ENCODE data around the gene IGLL5. TPM values are rescaled to one million over a fixed set of nuclear protein-coding genes. Genes with fewer than 3 reads are reported as not detected.

Gene IGLL5
- total RNA-seq, 6 experiments from 2014 or later = not detected

GRCh38 chr22:22922954-22923319, 35.3 kb downstream of the IGLL5 start:
- TF ChIP-seq, protein P1, sequence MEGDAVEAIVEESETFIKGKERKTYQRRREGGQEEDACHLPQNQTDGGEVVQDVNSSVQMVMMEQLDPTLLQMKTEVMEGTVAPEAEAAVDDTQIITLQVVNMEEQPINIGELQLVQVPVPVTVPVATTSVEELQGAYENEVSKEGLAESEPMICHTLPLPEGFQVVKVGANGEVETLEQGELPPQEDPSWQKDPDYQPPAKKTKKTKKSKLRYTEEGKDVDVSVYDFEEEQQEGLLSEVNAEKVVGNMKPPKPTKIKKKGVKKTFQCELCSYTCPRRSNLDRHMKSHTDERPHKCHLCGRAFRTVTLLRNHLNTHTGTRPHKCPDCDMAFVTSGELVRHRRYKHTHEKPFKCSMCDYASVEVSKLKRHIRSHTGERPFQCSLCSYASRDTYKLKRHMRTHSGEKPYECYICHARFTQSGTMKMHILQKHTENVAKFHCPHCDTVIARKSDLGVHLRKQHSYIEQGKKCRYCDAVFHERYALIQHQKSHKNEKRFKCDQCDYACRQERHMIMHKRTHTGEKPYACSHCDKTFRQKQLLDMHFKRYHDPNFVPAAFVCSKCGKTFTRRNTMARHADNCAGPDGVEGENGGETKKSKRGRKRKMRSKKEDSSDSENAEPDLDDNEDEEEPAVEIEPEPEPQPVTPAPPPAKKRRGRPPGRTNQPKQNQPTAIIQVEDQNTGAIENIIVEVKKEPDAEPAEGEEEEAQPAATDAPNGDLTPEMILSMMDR (IDR thresholded peaks at IDR 0.05) = no peak
- Mint-ChIP-seq H3K27me3 (ENCODE audit: insufficient read depth) (peaks cover 29% of the 10 kb centered on the region), H3K9me3 (no peaks in the 10 kb centered on the region), H3K4me3 (no peak overlapping the region), H3K4me1 (ENCODE audit: low read depth) (no peaks in the 10 kb centered on the region), H3K36me3 (ENCODE audit: low read depth) (no peaks in the 10 kb centered on the region), H3K27ac (no peak overlapping the region)
- DNase-seq = no peak

GRCh38 chr22:22923379-22923778, 35.8 kb downstream of the IGLL5 start:
- no peaks in the 10 kb centered on the region for H3K36me3 Mint-ChIP-seq (ENCODE audit: low read depth)
- no peaks in the 10 kb centered on the region for H3K9me3 Mint-ChIP-seq
- no peak overlapping the region for H3K4me3 Mint-ChIP-seq
- DNase-seq = no peak
- H3K27ac Mint-ChIP-seq = no peak overlapping the region
- TF ChIP-seq, protein P1 (IDR thresholded peaks at IDR 0.05) = no peak
- peaks cover 31% of the 10 kb centered on the region for H3K27me3 Mint-ChIP-seq (ENCODE audit: insufficient read depth)
- peaks cover 4% of the 10 kb centered on the region for H3K4me1 Mint-ChIP-seq (ENCODE audit: low read depth)

GRCh38 chr22:22923930-22924329, 36.3 kb downstream of the IGLL5 start:
- Mint-ChIP-seq H3K27ac (no peak overlapping the region), H3K9me3 (no peaks in the 10 kb centered on the region), H3K4me1 (ENCODE audit: low read depth) (peaks cover 10% of the 10 kb centered on the region), H3K27me3 (ENCODE audit: insufficient read depth) (peaks cover 31% of the 10 kb centered on the region), H3K36me3 (ENCODE audit: low read depth) (no peaks in the 10 kb centered on the region), H3K4me3 (no peak overlapping the region)
- no peak for DNase-seq
- TF ChIP-seq, protein P1 (IDR thresholded peaks at IDR 0.05) = no peak

- Mint-ChIP-seq H3K4me1 (ENCODE audit: low read depth) (peaks cover 16% of the 10 kb centered on the region), H3K36me3 (ENCODE audit: low read depth) (no peaks in the 10 kb centered on the region), H3K27me3 (ENCODE audit: insufficient read depth) (peaks cover 27% of the 10 kb centered on the region), H3K27ac (no peak overlapping the region), H3K4me3 (no peak overlapping the region), H3K9me3 (no peaks in the 10 kb centered on the region)
- DNase-seq = no peak
- TF ChIP-seq, protein P1 (IDR thresholded peaks at IDR 0.05) = no peak
These were observed 36.9 kb downstream of the IGLL5 start for GRCh38 chr22:22924369-22925145.

DNA sequence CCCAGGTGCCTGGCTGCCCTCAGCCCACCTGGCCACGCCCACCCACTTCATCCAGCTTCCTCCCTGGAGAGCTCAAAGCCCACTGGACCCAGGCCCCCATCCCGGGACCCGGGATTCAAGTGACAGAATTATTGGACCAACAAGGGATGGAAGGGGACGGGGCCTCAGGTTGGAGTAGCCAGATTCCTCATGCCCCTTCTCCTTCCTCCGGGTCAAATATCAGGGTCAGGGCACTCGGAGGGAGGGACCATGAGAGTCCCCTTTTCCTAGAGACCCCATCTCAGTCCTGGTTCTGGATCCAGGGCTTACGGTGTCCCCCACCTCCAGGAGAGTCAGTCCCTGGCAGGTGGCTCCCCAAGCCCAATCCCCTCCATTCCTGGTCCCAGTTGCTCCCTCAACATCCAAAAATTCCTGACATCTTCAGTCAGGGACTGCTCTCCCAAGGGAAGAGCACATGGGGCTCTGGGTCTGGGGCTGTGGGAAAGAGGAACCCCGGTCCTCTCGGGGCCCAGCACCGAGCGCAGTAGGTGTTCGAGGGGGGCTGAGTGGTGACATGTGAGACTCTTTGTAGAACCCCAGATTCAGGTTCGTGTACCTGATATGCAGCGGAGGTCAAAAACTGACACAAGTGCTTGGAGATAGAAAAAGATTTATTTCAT, 37.7 kb downstream of the IGLL5 start:
- H3K9me3 Mint-ChIP-seq = no peaks in the 10 kb centered on the region
- H3K4me3 Mint-ChIP-seq = no peak overlapping the region
- no peaks in the 10 kb centered on the region for H3K36me3 Mint-ChIP-seq (ENCODE audit: low read depth)
- TF ChIP-seq, protein P1 (IDR thresholded peaks at IDR 0.05) = no peak
- no peak for DNase-seq
- H3K27ac Mint-ChIP-seq = no peak overlapping the region
- peaks cover 18% of the 10 kb centered on the region for H3K4me1 Mint-ChIP-seq (ENCODE audit: low read depth)
- peaks cover 27% of the 10 kb centered on the region for H3K27me3 Mint-ChIP-seq (ENCODE audit: insufficient read depth)
